Measurements from ENCODE around the gene RNF121.

The RNF121 gene

GRCh38 chr11:72030472-72031045, 101.7 kb downstream of the RNF121 start:
- no peak for DNase-seq (ENCODE audit: low read depth in 1 of 2, low spot score in 1 of 2)

GRCh38 chr11:72036687-72037086, 107.8 kb downstream of the RNF121 start:
- DNase-seq (ENCODE audit: low read depth in 1 of 2, low spot score in 1 of 2), result no peak

DNA sequence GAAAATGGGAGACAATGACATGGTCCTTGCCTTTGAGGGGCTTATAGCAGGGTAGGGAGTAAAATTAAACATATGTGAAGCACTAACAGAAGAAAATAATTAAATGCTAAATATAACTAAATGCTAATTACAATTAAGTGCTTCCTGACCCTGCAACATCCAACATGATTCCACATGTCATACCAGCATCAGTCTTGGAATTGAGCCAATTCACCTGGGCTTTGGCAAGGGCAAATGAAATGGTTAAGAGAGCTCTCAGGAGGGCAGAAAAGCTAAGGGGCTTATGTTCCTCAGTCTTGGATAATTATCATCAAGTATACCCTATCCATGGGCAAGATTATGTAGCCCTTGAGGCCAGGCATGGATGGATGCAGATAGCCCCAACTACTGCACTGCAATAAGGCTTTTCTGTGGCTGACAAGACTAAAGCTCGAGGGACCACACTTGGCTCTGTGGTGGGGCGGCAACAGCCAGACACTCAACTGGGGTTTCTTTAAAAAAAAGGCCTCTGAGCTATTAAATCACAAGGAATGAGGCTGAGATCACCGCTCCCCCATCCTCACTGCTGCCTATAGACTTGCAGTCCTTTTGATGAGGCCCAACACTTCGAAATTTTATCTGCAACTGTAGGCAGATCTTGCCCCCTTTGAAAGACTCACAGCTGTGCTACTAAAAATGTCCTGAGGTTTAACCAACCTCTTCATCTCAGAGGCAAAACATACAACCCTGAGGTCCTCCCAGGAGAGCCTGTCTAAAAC, 108.9 kb downstream of the RNF121 start:
- no peak for DNase-seq (ENCODE audit: low read depth in 1 of 2, low spot score in 1 of 2)

DNA sequence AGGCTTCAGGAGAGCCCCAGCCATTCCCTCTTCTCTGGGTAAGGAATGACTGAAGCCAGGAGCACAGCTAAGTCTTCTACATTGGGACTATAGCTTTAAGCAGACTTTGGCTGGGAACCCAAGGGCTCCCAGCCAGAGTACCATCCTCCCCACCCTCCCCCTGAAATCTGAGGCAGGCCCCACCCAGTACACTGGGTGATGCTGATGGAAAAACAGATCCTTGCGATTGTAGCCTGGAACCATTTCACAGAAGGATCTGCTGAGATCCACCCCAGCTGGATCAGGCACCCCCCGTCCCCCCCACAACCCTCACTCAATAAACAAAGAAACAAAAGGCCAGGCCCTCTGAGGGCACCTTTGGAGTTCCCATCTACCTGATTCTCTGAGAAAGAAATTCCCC, 109.6 kb downstream of the RNF121 start:
- DNase-seq (ENCODE audit: low read depth in 1 of 2, low spot score in 1 of 2), result no peak

DNA sequence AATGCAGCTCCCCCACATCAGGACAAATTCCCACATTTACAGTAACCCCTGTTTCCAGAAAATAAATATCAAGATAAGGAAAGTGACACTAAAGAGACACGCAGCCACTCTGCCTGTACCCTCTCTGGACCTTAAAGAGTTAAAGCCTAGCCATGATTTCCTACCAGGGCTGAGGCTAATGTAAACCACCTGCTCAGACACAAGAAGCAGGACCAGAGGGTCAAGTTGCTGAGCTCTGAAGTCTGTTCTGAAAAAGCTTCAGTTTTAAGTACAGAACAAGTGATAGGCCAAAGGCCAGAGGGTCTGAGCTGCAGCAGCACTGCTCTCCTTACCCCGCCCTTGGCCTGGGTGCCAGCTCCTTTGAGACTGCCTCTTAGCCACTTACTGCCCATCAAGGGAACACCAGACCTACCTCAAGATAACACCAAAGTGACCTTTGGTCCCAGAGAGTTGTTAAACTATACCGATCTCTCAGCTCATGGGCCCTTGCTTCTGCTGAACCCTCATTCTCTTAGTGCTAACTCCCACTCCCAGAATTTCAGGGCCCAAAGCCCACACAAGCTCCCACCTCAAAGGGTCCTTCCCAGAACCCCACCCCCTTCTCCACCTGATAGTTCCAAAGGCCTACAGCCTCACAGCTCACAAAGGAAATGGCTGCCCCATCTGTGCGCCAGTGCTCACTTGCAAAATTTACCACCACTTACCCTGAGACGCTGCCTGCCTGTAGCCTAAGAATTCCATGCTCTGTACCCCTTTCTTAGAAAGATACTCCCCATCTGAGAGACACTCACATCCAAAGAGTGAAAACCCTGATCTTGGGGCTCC, 110.4 kb downstream of the RNF121 start:
- no peak for DNase-seq (ENCODE audit: low read depth in 1 of 2, low spot score in 1 of 2)

DNA sequence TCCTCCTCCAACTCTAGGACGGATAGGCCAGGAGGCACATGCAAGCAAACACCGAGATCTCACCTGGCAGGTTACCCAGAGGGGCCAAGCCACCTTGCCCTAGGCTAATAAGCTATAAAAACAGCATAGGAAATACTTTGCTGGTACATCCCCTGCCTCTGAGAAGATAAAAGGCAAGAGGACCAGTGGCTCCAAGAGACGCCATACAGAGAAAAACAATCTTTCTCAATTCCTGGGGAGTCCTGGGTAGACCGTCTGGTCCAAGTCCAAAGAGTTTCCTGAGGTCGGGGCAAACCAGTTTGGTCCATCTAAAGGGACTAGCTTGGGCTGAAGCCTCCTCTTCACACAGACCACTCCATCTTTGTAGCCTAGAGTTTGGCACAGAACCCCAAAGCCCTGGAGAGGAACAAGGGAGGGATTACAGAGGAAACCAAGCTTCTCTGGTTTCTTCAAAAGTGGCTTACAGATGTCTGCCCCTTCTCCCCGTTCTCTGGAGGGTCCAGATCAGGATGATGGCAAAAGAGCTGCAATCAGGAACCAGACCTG, 111.1 kb downstream of the RNF121 start:
- DNase-seq (ENCODE audit: low read depth in 1 of 2, low spot score in 1 of 2), result no peak

- DNase-seq (ENCODE audit: low read depth in 1 of 2, low spot score in 1 of 2), result peak; percentile 64 to 66
Observed at GRCh38 chr11:72040491-72041363, 111.9 kb downstream of the RNF121 start.

DNA sequence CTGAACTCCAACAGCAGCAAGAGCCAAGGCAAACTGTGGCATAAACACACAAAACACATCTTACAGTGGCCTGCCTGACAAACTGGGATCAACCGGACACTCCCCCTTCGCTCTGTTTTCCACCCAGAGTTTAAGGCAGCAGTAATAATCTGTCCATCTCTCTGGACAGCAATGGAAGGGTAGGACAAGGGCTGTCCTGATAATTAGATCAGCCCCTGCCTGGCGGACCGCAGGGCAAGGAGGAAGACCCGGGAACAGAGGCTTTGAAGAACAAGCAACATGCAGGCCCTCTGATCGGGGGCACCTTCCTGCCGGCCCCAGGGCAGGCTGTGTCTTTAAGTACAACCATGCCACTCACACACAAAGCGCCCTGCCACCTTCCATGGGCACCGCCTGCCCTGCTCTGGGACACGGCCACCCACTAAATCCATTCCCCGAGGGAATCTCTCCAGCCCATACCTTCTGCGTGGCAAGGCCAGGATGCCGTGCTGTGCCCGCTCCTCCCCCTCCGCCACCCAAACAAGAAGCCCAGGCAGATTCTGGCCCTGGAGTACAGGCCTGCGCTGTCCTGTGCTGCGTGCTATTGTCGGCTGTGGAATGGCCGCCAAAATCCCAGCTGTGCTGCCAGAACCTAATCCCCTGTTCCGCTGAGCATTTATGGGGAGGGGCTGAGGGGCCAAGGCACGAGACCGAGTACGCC, 112.7 kb downstream of the RNF121 start:
- DNase-seq (ENCODE audit: low read depth in 1 of 2, low spot score in 1 of 2), result peak; percentile 23 to 43

DNA sequence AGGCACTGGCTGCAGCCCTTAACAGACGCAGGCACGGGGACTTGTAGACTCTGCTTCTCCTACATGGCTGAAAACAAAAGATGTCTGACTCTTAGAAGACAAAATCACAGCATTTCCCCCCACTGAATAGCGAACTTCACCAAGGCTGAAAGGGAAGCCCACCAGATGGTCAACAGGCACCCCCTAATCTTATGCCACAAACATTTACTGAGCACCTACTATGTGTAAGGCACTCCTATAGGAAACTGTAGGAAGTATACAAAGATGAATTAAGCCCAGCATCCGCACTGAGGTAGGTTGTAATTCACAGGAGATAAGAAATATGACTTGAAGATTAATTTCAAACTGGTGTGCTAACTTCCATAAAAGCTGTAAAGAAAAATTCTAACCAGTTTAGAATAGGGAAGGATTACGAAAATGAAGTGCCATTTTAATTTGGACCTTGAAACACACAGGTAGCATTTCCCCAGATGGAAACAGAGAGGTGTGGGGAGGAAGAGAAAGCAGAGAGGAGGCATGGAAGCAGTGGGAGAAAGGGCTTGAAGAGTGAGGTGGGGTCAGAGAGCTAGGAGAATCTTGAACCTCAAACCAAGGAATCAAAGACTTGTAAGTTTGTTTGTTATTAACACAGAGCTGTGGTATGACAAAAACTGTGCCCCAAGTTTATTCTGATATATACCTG, 113.4 kb downstream of the RNF121 start:
- no peak for DNase-seq (ENCODE audit: low read depth in 1 of 2, low spot score in 1 of 2)

- DNase-seq (ENCODE audit: low read depth in 1 of 2, low spot score in 1 of 2), result no peak
Observed at GRCh38 chr11:72045849-72046248, 117.0 kb downstream of the RNF121 start.
